UCSD-AML1 (cell line): Measurements from ENCODE around the gene PPP6R3.
A peak's percentile ranks its signal among the peaks of the same experiment; 100 is the strongest.
"Not testable (repeated sequence)": the region's sequence is repeated elsewhere in the genome, so short reads cannot be mapped to it uniquely, and the experiment has no call there.

Experiments
- DNase-seq: peaks from one replicate; lab custom pipeline; 2025; ENCODE audit not compliant: unreplicated experiment; lab: John Stamatoyannopoulos, UW

The PPP6R3 gene

GRCh38 chr11:68433541-68433940 lies 27.0 kb upstream of the PPP6R3 start:
- no peak for DNase-seq

GRCh38 chr11:68434159-68434558 lies 26.4 kb upstream of the PPP6R3 start:
- not testable (repeated sequence) for DNase-seq

- no peak for DNase-seq
Observed at GRCh38 chr11:68436162-68436888, 24.2 kb upstream of the PPP6R3 start.

- peak; percentile 43 for DNase-seq
Observed at GRCh38 chr11:68436985-68437926, 23.3 kb upstream of the PPP6R3 start.

GRCh38 chr11:68437927-68438657 lies 22.5 kb upstream of the PPP6R3 start:
- DNase-seq: no peak

GRCh38 chr11:68438658-68439259 lies 21.8 kb upstream of the PPP6R3 start:
- no peak for DNase-seq

- no peak for DNase-seq
Observed at GRCh38 chr11:68439355-68440065, 21.0 kb upstream of the PPP6R3 start.

GRCh38 chr11:68440224-68440623 lies 20.3 kb upstream of the PPP6R3 start:
- no peak for DNase-seq

GRCh38 chr11:68441466-68442230 lies 18.9 kb upstream of the PPP6R3 start:
- no peak for DNase-seq

GRCh38 chr11:68442433-68442832 lies 18.1 kb upstream of the PPP6R3 start:
- no peak for DNase-seq

- no peak for DNase-seq
Observed at GRCh38 chr11:68444566-68444965, 16.0 kb upstream of the PPP6R3 start.

- DNase-seq: no peak
Observed at GRCh38 chr11:68445531-68446035, 15.0 kb upstream of the PPP6R3 start.

- DNase-seq: no peak
Observed at GRCh38 chr11:68446046-68446725, 14.4 kb upstream of the PPP6R3 start.

GRCh38 chr11:68447015-68447801 lies 13.3 kb upstream of the PPP6R3 start:
- peak; percentile 67 for DNase-seq

GRCh38 chr11:68447914-68448313 lies 12.6 kb upstream of the PPP6R3 start:
- DNase-seq: not testable (repeated sequence)

- no peak for DNase-seq
Observed at GRCh38 chr11:68448604-68449011, 11.9 kb upstream of the PPP6R3 start.

- DNase-seq: no peak
Observed at GRCh38 chr11:68449951-68450350, 10.6 kb upstream of the PPP6R3 start.

- no peak for DNase-seq
Observed at GRCh38 chr11:68450711-68451110, 9.8 kb upstream of the PPP6R3 start.
